Activated CD8-positive, alpha-beta memory T cell treated with anti-CD3 and anti-CD28 coated beads, Interleukin-2, amount 50 U/mL, for 1 hour (primary cell): ENCODE data around the gene ELP4.
"Not testable (repeated sequence)": the region's sequence is repeated elsewhere in the genome, so short reads cannot be mapped to it uniquely, and the experiment has no call there.

Experiments used
- DNase-seq: peaks from one replicate; pipeline ENCODE4 v3.0.0-alpha.2; 2020; ENCODE audit errors: extremely low read depth

Gene ELP4, protein sequence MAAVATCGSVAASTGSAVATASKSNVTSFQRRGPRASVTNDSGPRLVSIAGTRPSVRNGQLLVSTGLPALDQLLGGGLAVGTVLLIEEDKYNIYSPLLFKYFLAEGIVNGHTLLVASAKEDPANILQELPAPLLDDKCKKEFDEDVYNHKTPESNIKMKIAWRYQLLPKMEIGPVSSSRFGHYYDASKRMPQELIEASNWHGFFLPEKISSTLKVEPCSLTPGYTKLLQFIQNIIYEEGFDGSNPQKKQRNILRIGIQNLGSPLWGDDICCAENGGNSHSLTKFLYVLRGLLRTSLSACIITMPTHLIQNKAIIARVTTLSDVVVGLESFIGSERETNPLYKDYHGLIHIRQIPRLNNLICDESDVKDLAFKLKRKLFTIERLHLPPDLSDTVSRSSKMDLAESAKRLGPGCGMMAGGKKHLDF

DNA sequence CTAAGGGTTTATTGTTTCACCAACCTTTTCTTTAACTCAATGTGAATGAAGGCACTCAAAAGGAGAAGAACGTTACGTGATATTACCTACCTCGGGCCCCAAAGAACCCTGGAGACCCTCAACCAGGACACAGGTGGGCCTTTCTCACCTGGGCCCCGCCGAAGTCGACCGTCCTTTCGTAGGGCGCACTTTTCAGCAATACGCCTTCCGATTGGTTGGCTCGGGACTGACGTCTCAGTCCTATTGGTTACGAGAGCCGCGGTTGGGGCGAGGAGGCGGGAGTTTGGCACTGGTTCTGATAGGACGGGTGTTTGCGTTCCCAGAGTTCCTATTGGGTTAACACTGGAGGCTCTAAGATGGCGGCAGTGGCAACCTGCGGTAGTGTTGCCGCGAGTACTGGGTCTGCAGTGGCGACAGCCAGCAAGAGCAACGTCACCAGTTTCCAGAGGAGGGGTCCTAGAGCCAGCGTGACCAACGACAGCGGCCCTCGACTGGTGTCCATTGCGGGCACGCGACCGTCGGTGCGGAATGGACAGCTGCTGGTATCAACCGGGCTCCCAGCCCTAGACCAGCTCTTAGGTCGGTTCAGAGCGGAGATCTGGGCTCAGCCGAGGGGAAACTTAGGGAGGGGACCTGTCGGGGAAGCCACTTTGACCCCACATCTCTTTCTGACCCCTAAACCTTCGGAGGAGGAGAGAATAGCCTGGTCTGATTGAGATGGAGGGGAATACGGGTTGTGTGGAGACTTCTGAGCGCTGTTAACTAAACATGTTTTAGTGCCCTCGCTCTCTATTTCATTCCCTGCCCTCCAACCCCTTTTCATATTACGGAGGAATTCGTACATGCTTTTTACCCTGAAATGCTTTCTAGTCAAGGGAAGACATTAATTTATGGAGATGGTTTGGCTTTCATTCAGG is at the start of gene ELP4, which contains the start of gene IMMP1L:
Gene ELP4, plus strand, starts transcription at position 339 of the 917 bp plus-strand sequence. Its CDS starts 18 bp downstream, at position 357.
Gene IMMP1L, minus strand, starts transcription at position 194 of the 917 bp plus-strand sequence. CDS start 46,346 bp downstream, outside the sequence.
- peak; percentile 93 for DNase-seq

DNA sequence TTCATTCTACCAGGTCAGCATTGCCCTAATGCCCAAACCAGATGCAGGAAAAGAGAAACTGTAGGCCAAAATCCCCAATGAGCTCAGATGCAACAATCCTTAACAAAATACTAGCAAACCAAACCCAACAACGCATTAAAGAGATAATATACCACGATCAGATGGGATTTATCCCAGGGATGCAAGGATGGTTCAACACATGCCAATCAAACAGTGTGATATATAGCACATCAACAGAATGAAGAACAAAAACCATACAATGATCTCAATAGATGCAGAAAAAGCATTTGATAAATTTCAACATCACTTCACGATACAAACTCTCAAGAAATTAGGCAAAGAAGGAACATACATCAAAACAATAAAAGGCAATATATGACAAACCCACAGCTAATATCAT is 45.1 kb upstream of the ELP4 start:
- DNase-seq = no peak

DNA sequence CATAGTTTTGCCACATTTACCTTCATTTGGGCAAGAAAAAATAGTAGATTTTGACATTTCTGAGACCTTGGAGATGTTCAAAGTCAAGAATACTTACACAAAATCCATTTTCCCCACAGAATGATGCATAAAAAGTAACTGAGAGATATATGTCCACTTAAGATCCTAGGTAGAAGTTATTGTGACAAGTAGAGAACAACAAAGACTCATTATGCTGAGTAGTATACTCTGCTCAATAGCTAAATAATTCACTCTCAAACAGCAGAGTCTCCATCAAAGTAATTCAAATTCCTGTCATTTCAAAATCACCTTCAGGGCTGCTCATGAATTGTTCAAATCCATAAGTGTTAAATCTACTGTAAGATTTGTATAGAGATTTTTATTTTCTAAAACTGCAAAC is 35.5 kb upstream of the ELP4 start:
- DNase-seq = no peak

DNA sequence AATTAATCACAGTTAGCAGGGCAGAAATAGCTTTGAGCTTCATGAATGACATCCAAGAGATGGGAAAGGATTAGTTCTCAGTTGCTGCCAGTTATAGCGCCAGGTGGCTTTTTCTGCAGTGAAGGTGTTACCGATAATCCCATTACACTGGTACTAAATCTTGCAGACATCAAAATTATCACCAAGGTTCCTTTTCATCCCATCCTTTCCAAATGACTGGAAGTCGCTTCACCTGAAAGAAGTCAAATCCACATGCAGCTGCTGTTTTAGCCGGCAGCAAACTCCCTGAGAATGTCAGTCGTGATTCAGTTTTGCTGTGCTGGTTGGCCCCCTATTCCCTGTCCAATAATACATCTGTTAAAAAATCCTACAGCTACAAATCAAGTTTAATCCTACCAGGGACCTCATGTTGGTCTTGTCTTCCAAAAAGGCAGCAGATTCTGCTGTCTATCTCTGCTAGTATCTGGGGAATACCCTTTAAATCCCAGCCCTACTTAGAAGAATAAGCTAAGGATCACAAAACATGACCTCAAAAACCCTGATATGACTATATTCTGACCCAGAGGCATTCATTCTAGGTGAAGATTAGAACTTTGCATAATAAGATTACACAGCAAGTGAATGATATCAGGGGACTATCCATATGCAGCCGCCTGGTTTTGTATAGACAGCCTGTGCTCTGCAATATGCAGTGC is 31.9 kb upstream of the ELP4 start:
- DNase-seq = no peak

DNA sequence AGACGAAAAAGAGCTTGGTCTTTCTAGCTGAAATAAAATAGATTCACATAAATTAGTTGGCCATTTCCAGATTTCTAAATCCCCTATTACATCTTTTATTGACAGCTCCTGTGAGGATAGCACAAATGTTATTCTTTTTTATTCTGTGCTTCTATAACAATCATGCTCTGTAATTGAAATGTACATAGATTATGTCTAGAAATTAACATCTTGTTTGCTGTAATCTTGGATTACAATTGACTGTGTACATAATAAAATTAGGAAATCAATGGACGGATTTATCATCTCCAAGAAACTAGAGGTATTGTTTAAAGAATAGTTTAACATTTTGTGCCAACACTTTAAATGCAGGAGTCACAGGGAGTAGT is 31.4 kb upstream of the ELP4 start:
- DNase-seq = no peak

DNA sequence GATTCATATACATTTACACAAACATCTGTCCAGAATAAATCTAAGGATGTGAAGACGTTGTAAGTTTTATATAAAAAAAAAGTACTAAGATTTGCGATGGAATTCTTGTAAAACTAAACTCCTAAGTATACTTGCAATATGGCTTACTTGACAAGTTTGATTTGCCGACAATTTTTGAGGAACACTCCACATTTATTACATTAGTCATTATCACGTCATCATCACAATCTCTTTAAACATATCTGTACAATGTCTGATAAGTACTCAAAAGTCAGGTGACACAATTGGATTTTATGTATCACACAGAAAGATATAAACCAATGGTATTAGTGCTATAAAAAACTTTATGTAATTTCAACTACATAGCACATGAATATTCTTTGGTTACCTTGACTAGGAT is 30.5 kb upstream of the ELP4 start:
- DNase-seq = no peak

DNA sequence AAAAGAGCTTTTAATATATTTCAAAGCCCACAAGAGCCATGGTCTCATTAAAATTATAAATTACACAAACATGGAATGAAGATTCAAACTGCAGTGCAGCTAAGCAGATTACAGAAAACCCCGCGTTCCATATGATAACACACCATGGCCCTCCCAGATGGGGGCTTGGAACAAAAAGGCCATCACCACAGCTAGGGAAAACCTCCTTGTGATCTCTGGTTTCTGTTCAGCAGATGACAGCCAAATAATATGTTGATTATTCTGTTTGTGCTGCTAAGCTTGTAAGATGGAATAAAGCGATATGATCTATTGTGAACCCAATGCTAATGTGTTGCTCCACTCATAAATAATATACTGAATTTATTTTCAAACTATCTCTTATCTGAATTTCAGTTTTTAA is 28.6 kb upstream of the ELP4 start:
- no peak for DNase-seq

DNA sequence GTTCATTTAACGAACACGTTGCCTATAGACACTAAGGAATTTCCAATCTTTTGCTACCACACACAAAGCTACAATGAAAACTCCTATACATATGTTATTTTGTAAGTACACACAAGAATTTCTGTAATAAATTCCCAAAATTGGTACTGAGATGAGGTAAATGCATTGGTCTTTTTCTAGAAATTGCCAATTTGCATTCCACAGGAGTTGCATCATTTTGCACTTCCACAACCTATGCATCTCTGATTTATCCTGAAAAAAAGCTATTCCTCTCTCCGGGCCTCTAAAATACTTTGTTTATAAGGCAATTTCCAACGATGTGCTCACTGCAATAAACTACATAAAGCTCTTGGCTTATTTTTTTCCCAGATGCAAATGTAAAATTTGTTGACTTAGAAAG is 25.1 kb upstream of the ELP4 start:
- DNase-seq = no peak

DNA sequence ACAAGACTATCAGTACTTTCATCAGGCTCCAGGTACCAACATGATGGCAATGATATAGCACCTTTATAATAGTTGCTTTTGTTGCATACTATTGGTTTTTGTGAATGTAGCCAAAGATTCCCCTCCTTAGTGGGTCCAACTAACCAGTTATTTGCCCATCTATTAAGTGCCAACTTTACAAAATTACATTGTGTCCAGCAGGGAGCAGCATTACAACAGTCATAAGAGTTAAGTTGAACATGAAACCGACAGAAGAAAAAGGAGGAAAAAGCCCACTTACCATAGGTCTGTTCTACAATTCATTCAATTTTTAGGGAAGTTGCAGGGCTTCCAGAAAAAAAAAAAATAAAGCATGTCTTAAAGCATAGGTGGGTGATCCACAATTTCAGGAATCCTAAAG is 21.7 kb upstream of the ELP4 start:
- DNase-seq = no peak

DNA sequence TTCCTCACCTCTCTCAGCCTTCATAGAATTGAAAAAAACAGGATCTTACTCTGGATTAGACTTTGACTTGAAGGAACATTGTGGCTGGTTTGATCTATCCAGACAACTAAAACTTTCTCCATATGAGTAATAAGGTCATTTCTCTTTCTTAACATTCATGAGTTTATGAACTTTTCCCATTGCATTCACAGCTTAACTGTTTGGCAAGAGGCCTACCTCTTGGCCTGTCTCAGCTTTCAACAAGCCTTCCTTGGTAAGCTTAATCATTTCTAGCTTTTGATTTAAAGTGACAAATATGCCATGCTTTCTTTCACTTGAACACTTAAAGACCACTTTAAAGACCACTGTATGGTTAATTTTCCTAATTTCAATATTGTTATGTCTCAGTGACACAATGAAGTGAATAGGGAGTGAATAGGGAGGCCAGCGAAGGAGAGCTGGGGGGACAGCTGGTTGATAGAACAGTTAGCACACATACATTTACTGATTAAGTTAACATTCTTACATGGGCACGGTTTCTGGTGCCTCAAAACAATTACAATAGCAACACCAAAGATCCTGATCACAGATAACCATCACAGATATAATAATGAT is 17.1 kb upstream of the ELP4 start:
- no peak for DNase-seq

DNA sequence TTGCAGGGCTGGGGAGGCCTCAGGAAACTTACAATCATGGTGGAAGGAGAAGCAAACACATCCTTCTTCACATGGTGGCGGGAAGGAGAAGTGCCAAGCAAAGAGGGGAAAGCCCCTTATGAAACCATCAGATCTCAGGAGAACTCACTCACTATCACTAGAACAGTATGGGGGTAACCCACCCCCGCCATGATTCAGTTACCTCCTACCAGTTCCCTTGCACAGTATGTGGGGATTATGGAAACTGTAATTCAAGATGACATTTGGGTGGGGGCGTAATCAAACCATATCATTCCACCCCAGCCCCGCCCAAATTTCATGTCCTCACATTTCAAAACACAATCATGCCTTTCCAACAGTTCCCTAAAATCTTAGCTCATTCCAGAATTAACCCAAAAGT is 16.3 kb upstream of the ELP4 start:
- DNase-seq = no peak

DNA sequence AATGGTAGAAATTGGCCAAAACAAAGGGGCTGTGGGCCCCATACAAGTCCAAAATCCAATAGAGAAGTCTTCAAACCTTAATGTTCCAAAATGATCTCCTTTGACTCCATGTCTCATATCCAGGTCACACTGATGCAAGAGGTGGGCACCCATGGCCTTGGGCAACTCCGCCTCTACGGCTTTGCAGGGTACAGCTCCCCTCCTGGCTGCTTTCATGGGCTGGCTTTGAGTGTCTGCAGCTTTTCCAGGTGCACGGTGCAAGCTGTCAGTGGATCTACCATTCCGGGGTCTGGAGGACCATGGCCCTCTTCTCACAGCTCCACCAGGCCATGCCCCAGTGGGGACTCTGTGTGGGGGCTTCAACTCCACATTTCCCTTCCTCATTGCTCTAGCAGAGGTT is 15.8 kb upstream of the ELP4 start:
- not testable (repeated sequence) for DNase-seq

DNA sequence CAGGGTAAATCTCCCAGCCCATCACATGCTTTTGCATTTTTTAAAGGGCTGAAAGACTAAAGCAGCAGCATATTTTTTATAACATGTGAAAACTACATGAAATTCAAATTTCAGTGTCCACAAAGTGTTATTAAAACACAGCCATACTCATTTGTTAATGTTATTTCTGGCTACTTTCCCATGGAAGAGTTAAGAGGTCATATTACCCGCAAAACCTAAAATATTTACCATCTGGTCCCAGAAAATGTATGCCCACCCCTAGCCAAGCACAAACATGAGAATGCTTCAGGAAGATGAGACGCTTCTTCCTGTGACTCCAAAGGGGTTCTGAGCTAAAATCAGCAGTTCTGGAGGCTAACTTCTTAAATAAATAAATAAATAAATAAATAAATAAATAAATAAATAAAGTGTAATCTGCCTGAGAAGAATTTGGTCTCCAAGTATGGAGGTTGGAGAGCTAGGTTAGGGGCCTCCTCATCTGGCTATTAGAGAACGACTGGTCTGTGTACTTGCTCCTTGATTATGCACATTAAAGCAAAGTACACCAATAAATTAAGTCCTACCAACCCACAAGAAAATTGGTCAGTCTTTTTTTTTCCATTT is 9.9 kb upstream of the ELP4 start:
- DNase-seq = no peak

DNA sequence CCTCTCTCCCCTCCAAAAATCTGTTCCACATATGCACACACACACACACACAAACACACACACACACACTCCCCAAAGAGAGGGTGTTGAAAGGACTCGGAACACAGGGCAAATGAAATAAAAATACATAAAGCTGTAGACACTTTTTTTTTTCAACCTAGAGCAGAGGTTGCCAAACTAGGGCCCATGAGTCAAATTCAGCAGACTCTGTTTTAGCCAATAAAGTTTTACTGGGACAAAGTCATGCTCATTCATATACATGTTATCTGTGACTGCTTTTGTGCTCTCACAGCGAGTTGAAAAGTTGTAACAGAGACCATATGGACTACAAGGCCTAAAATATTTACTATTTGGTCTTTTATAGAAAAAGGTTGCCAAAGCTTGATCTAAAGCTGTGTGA is 9.0 kb upstream of the ELP4 start:
- DNase-seq = no peak

DNA sequence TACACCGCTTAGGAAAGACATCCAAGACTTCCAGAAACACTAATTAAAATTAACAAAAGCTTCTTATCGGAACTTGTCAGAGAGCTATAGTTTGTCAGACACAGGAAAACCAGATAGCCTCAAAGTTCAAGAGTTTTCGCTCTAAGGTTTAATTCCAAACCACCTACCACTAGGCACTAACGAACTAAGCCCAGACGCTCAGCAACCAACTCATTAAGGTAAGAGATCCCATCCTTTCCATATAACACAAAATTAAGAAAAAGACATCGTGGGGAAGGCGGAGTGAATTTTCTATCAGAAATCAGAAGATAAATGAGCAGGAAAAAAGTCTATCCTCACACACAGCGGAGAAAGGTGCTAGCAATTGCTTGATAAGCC is 527 bp upstream of the ELP4 start:
- no peak for DNase-seq

DNA sequence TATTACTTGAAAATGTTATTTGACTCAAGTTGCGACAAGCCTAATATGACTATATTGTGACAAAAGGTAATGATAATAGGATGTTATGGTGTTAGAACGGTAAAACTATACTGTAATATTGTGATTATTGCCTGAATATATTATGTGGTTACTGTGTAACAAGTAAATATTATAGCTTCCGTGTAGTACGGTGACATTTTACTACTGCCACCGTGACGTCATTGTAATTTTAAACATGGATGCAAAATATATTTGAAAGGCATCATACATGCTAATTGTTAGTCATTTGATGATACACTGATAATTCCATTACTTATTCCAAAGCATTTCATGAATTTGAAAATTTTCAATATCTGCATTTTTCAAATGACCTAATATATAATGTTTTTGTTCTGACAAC is 2.5 kb downstream of the ELP4 start:
- DNase-seq = no peak

DNA sequence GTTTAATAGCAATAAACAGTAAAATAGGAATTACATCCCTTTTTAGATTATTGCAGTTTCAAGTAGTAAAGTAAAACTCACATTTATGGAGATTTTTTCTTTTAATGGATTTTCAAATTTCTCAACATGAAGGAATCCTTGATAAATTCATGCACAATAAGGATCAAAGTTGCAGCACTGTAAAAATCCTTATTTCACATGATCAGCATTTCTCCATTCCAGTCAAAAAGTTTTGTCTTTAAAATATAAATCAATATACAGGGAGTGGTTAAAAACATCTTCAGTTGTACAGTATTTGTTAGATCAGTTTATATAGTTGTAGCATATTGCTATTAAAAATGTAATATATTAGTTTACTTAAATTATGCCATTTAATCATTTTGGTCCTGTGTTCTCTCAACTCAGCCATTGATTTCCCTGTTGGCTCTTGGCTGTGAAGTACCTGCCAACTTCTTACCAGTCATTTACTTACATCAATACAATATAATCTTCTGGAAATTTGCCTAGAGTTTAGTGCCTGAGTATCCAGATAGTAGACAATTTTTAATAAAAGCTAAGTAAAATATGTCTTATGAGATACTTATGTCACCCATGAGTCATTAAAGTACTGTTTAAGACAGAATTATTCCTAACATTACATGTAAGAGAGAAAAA is 12.1 kb downstream of the ELP4 start:
- no peak for DNase-seq

DNA sequence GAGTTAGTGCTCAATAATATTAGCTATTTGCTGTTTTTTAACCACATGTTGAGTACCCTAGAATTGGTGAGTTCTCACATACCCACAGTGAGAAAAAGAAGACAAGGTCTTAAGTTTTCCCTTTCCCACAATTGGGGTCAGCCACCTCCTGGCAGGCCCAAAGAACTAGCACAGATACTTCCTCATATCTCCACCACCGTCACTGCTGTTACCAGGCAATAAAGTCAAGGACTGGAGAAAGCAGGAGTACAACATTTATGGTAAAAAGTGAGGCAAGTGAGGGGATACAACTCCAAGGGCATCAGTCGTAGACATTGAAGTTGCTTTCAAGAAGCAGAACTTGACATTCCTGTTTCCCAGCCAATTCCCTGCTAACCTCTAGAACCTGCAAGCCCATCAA is 19.6 kb downstream of the ELP4 start:
- no peak for DNase-seq

DNA sequence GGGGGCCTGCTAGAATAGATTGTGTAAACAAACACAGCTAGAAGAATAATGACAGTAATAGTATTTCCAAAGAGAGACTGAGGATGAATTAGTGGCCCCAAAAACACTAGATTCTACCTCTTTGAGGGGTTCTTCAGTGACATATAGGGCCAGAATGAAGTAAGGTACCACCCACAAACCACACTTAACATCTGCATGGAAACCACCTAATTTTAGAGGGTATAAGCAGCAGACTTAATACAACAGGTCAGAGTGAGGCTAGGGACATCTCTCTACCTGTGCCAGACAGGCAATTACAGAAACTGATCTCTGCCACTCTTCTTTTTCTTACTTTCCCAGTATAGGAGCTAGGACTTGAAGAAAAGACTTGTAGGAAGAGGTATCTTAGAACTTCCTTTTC is 20.1 kb downstream of the ELP4 start:
- no peak for DNase-seq

DNA sequence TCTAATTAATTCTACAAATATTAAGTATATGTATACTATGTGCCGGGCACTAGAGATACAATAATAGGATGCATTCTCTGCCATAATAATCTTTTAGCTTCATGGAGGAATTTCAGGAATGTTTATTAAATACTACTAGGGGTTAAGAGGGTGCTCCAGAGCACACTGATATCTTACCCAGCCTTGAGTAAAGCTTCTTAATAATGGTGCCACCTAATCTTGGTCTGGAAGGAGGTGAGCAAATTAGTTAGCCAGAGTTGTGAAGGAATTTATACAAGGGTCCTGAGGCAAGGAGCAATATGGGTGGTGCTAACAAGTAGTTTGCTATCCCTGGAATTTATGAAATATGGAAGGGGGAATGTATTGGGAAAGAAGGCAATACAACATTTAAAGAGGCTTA is 21.7 kb downstream of the ELP4 start:
- no peak for DNase-seq

DNA sequence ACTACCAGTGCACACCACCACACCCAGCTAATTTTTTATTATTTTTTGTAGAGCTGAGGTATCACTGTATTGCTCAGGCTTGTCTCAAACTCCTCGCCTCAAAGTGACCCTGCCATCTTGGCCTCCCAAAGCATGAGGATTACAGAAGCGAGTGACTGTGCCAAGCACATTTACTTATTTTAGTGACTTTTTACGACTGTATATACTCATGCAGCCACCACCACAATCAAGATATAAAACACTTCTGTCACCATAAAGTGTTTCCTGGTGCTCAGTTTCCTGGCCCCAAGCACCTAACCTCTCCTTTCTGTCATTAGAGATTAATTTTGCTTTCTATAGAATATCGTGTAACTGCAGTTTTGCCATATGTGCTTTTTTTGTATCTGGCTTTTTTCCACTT is 25.9 kb downstream of the ELP4 start:
- no peak for DNase-seq
